Femur (tissue), 1 donor: ENCODE results near the gene CDH4.

ENCODE experiments used
- DNase-seq: peaks from one replicate; pipeline ENCODE4 v3.0.0-alpha.2; 2017

The CDH4 gene

GRCh38 chr20:61332016-61332975 is 80.2 kb downstream of the CDH4 start:
- DNase-seq, result peak; percentile 37

- DNase-seq, result no peak
Observed at GRCh38 chr20:61333484-61334108, 81.5 kb downstream of the CDH4 start.

GRCh38 chr20:61340157-61340556 is 88.1 kb downstream of the CDH4 start:
- DNase-seq, result no peak

- no peak for DNase-seq
Observed at GRCh38 chr20:61341605-61342004, 89.5 kb downstream of the CDH4 start.

GRCh38 chr20:61343934-61344333 is 91.9 kb downstream of the CDH4 start:
- DNase-seq, result no peak

GRCh38 chr20:61345656-61346055 is 93.6 kb downstream of the CDH4 start:
- DNase-seq, result no peak

- no peak for DNase-seq
Observed at GRCh38 chr20:61346996-61347395, 94.9 kb downstream of the CDH4 start.

- no peak for DNase-seq
Observed at GRCh38 chr20:61347443-61347842, 95.4 kb downstream of the CDH4 start.

- DNase-seq, result no peak
Observed at GRCh38 chr20:61349447-61350165, 97.5 kb downstream of the CDH4 start.

- no peak for DNase-seq
Observed at GRCh38 chr20:61350500-61351250, 98.6 kb downstream of the CDH4 start.

GRCh38 chr20:61352346-61353260 is 100.5 kb downstream of the CDH4 start:
- DNase-seq, result no peak

GRCh38 chr20:61353261-61354000 is 101.4 kb downstream of the CDH4 start:
- no peak for DNase-seq

GRCh38 chr20:61354001-61354390 is 101.9 kb downstream of the CDH4 start:
- DNase-seq, result no peak

GRCh38 chr20:61354501-61354900 is 102.4 kb downstream of the CDH4 start:
- DNase-seq, result no peak

GRCh38 chr20:61354901-61355495 is 102.9 kb downstream of the CDH4 start:
- DNase-seq, result no peak

- no peak for DNase-seq
Observed at GRCh38 chr20:61355585-61355984, 103.5 kb downstream of the CDH4 start.

- no peak for DNase-seq
Observed at GRCh38 chr20:61356196-61356595, 104.1 kb downstream of the CDH4 start.

GRCh38 chr20:61357119-61357518 is 105.1 kb downstream of the CDH4 start:
- DNase-seq, result no peak

GRCh38 chr20:61359254-61359653 is 107.2 kb downstream of the CDH4 start:
- DNase-seq, result no peak

GRCh38 chr20:61360296-61360695 is 108.2 kb downstream of the CDH4 start:
- DNase-seq, result no peak

GRCh38 chr20:61360940-61361339 is 108.9 kb downstream of the CDH4 start:
- no peak for DNase-seq
